Keratinocyte (primary cell): ENCODE data around the gene HPSE. TPM values are rescaled to one million over a fixed set of nuclear protein-coding genes. Genes with fewer than 3 reads are reported as not detected.
"Not testable (repeated sequence)": the region's sequence is repeated elsewhere in the genome, so short reads cannot be mapped to it uniquely, and the experiment has no call there.

ENCODE experiments used
- DNase-seq: peaks from one replicate; pipeline ENCODE4 v3.0.0-alpha.2; 2011; ENCODE audit warnings: low read depth, missing footprints, low spot score
- FAIRE-seq: peaks from 2 replicates; lab custom pipeline; 2011; peaks lifted over from hg19 to GRCh38; lab: Jason Lieb, UNC
- H2AFZ ChIP-seq: 2 replicates; pipeline ENCODE4 v1.6.0; 2012; ENCODE audit warnings: low read length, control low read depth, inconsistent platforms; ENCODE audit not compliant: control insufficient read depth
- H3K27ac ChIP-seq: 2 replicates; pipeline ENCODE4 v1.5.1; 2011; ENCODE audit warnings: low read length; ENCODE audit not compliant: control insufficient read depth, insufficient read depth
- H3K27me3 ChIP-seq: 3 replicates; pipeline ENCODE4 v1.6.0; 2011; ENCODE audit warnings: low read length; ENCODE audit not compliant: control insufficient read depth, insufficient read depth; ENCODE audit errors: extremely low read depth
- H3K36me3 ChIP-seq, 2 experiments: 2 replicates in 1 of 2; 3 replicates in 1 of 2; pipeline ENCODE4 v1.5.1; 2011; ENCODE audit warnings: low read length in 2 of 2, mild to moderate bottlenecking in 1 of 2; ENCODE audit not compliant: control insufficient read depth in 2 of 2, insufficient read depth in 2 of 2; ENCODE audit errors: extremely low read depth in 1 of 2
- H3K4me1 ChIP-seq: 3 replicates; pipeline ENCODE4 v1.5.1; 2011; ENCODE audit warnings: low read length; ENCODE audit not compliant: control insufficient read depth, insufficient read depth; ENCODE audit errors: extremely low read depth
- H3K4me2 ChIP-seq: 3 replicates; pipeline ENCODE4 v1.6.0; 2011; ENCODE audit warnings: low read depth, low read length; ENCODE audit not compliant: control insufficient read depth, insufficient read depth; ENCODE audit errors: extremely low read depth
- H3K4me3 ChIP-seq, 3 experiments: fragments of 200-600 bp in 1 of 3; sonication (generic) in 1 of 3; 2 replicates in 2 of 3; 3 replicates in 1 of 3; pipeline ENCODE4 v1.5.1; 2011 to 2016; ENCODE audit warnings: low read length in 3 of 3, mild to moderate bottlenecking in 3 of 3, control low read depth in 2 of 3, inconsistent platforms in 1 of 3, low read depth in 1 of 3, mixed read lengths in 1 of 3, mixed run types in 1 of 3, moderate library complexity in 1 of 3; ENCODE audit not compliant: control insufficient read depth in 2 of 3, insufficient read depth in 2 of 3; ENCODE audit errors: extremely low read depth in 1 of 3
- H3K79me2 ChIP-seq: 2 replicates; pipeline ENCODE4 v1.6.0; 2012; ENCODE audit warnings: low read length; ENCODE audit not compliant: control insufficient read depth, insufficient read depth
- H3K9ac ChIP-seq: 3 replicates; pipeline ENCODE4 v1.6.0; 2011; ENCODE audit warnings: low read length; ENCODE audit not compliant: control insufficient read depth, insufficient read depth; ENCODE audit errors: extremely low read depth
- H3K9me1 ChIP-seq: 3 replicates; pipeline ENCODE4 v1.6.0; 2011; ENCODE audit warnings: low read length; ENCODE audit not compliant: control insufficient read depth, insufficient read depth; ENCODE audit errors: extremely low read depth
- H3K9me3 ChIP-seq: 2 replicates; pipeline ENCODE4 v1.5.1; 2012; ENCODE audit warnings: low read depth, low read length; ENCODE audit not compliant: control insufficient read depth
- H4K20me1 ChIP-seq: 3 replicates; pipeline ENCODE4 v1.6.0; 2011; ENCODE audit warnings: low read length; ENCODE audit not compliant: control insufficient read depth, insufficient read depth; ENCODE audit errors: extremely low read depth
- EZH2 ChIP-seq: IDR thresholded peaks from one replicate; pipeline ENCODE4 v1.6.1; 2012; ENCODE audit warnings: inconsistent platforms, mild to moderate bottlenecking, low read length, moderate library complexity
- dilution Hi-C: fragments of 300-500 bp; cut with MboI; formaldehyde crosslinking; loops from one replicate; pipeline ENCODE4 v1.7.0; 2020; ENCODE audit warnings: low sequenced_read_pairs; ENCODE audit not compliant: extremely low pct_ligation_motif_present
- polyA plus RNA-seq, 5 experiments: library from polyadenylated mRNA; depleted of rRNA in 3 of 5; stranded (reverse) in 3 of 5; stranded (forward) in 1 of 5; unstranded in 1 of 5; fragments of >200 nt; gene quantifications; 1 replicate in 1 of 5; 2 replicates in 3 of 5; 3 replicates in 1 of 5; pipeline versions ENCODE4 v1.2.1 to v1.2.3, GENCODE V29; 2011 to 2012; ENCODE audit warnings: missing spikeins in 2 of 5, low read depth in 1 of 5, low replicate concordance in 1 of 5
- TF ChIP-seq, protein P1 (sequence below), 3 experiments: IDR thresholded peaks in 1 of 3; conservative IDR thresholded peaks in 1 of 3; optimal IDR thresholded peaks in 1 of 3; 2 replicates in 2 of 3; 3 replicates in 1 of 3; pipeline versions ENCODE3 to v1.5.1; 2011; ENCODE audit warnings: low read length in 3 of 3, mild to moderate bottlenecking in 3 of 3, moderate library complexity in 2 of 3, control low read depth in 1 of 3, inconsistent platforms in 1 of 3; ENCODE audit not compliant: insufficient read depth in 2 of 3; ENCODE audit errors: extremely low read depth in 1 of 3

HPSE gene
- polyA plus RNA-seq, 1 donor (not counting 4 experiments of a cell fraction or from before 2014, with no cell fraction given): 5.7 TPM

GRCh38 chr4:83276299-83277040 lies 58.2 kb downstream of the HPSE start:
- no peak overlapping the region for H3K4me3 ChIP-seq
- peaks cover 8% of the 10 kb centered on the region for H3K79me2 ChIP-seq
- no peak overlapping the region for H2AFZ ChIP-seq
- H3K9ac ChIP-seq: no peak overlapping the region
- H3K27me3 ChIP-seq: no peaks in the 10 kb centered on the region
- FAIRE-seq (no peak), DNase-seq (no peak)
- dilution Hi-C loops: no loop called here
- peaks cover under 1% of the 10 kb centered on the region for H3K4me1 ChIP-seq
- TF ChIP-seq EZH2: no peak
- TF ChIP-seq, protein P1, sequence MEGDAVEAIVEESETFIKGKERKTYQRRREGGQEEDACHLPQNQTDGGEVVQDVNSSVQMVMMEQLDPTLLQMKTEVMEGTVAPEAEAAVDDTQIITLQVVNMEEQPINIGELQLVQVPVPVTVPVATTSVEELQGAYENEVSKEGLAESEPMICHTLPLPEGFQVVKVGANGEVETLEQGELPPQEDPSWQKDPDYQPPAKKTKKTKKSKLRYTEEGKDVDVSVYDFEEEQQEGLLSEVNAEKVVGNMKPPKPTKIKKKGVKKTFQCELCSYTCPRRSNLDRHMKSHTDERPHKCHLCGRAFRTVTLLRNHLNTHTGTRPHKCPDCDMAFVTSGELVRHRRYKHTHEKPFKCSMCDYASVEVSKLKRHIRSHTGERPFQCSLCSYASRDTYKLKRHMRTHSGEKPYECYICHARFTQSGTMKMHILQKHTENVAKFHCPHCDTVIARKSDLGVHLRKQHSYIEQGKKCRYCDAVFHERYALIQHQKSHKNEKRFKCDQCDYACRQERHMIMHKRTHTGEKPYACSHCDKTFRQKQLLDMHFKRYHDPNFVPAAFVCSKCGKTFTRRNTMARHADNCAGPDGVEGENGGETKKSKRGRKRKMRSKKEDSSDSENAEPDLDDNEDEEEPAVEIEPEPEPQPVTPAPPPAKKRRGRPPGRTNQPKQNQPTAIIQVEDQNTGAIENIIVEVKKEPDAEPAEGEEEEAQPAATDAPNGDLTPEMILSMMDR (optimal IDR thresholded peaks at IDR 0.05 in 1 of 3, IDR thresholded peaks at IDR 0.05 in 1 of 3, conservative IDR thresholded peaks at IDR 0.05 in 1 of 3; ENCODE audit: extremely low read depth in 1 of 3, insufficient read depth in 2 of 3, low read length in 3 of 3): no peak
- H3K4me2 ChIP-seq: no peak overlapping the region
- no peaks in the 10 kb centered on the region for H3K9me1 ChIP-seq
- peaks cover 0 to 4% of the 10 kb centered on the region in 2 experiments for H3K36me3 ChIP-seq
- no peaks in the 10 kb centered on the region for H4K20me1 ChIP-seq
- H3K27ac ChIP-seq: no peak overlapping the region
- H3K9me3 ChIP-seq: no peaks in the 10 kb centered on the region

- H3K27me3 ChIP-seq, H3K4me3 ChIP-seq, H3K9me1 ChIP-seq, H3K4me2 ChIP-seq, H3K36me3 ChIP-seq, DNase-seq, H2AFZ ChIP-seq, H3K9ac ChIP-seq, FAIRE-seq, H4K20me1 ChIP-seq, H3K9me3 ChIP-seq, H3K79me2 ChIP-seq, H3K4me1 ChIP-seq, H3K27ac ChIP-seq, dilution Hi-C loops: not testable (repeated sequence)
Observed at GRCh38 chr4:83273926-83274325, 60.7 kb downstream of the HPSE start.
